Tibial nerve (tissue), 4 donors: ENCODE data around the gene ACTR3C.

Experiments used
- CTCF ChIP-seq, 5 experiments: fragments of 200-600 bp in 3 of 5; fragments of 450-650 bp in 2 of 5; sonication (generic) in 3 of 5; IDR thresholded peaks; one replicate each; pipeline ENCODE4 v1.5.1; 2016 to 2019; ENCODE audit warnings: antibody characterized with exemption in 5 of 5, mild to moderate bottlenecking in 3 of 5, moderate library complexity in 2 of 5
- EP300 ChIP-seq, 2 donors: sonication (generic); formaldehyde crosslinking; IDR thresholded peaks; one replicate each; pipeline ENCODE4 v1.6.1; 2017; ENCODE audit warnings: antibody characterized with exemption in 2 of 2, mild to moderate bottlenecking in 1 of 2
- POLR2A ChIP-seq, 2 donors: fragments of 450-650 bp; IDR thresholded peaks; one replicate each; pipeline ENCODE4 v1.6.1; 2017; ENCODE audit warnings: antibody characterized with exemption in 2 of 2, mild to moderate bottlenecking in 2 of 2, moderate library complexity in 2 of 2

GRCh38 chr7:150335774-150336112, 12.4 kb upstream of the ACTR3C start:
- TF ChIP-seq CTCF (IDR thresholded peaks at IDR 0.05) (no peak), EP300 (IDR thresholded peaks at IDR 0.05) (no peak), POLR2A (IDR thresholded peaks at IDR 0.05) (no peak)
